OCI-LY7 (cell line): ENCODE results near the gene ACR.

Experiments
- EZH2phosphoT487 ChIP-seq: fragments of 200-600 bp; sonication (generic); IDR thresholded peaks from 2 replicates; pipeline ENCODE4 v1.6.1; 2018; ENCODE audit warnings: low read depth, borderline replicate concordance, mild to moderate bottlenecking, mixed run types, antibody characterized with exemption, low read length, moderate library complexity, mixed read lengths
- TF ChIP-seq, protein P1 (sequence below): fragments of 200-600 bp; sonication (generic); conservative IDR thresholded peaks from 2 replicates; pipeline ENCODE4 v1.5.1; 2014; ENCODE audit warnings: mild to moderate bottlenecking, antibody characterized with exemption, low read length, moderate library complexity, mixed read lengths

- TF ChIP-seq, protein P1, sequence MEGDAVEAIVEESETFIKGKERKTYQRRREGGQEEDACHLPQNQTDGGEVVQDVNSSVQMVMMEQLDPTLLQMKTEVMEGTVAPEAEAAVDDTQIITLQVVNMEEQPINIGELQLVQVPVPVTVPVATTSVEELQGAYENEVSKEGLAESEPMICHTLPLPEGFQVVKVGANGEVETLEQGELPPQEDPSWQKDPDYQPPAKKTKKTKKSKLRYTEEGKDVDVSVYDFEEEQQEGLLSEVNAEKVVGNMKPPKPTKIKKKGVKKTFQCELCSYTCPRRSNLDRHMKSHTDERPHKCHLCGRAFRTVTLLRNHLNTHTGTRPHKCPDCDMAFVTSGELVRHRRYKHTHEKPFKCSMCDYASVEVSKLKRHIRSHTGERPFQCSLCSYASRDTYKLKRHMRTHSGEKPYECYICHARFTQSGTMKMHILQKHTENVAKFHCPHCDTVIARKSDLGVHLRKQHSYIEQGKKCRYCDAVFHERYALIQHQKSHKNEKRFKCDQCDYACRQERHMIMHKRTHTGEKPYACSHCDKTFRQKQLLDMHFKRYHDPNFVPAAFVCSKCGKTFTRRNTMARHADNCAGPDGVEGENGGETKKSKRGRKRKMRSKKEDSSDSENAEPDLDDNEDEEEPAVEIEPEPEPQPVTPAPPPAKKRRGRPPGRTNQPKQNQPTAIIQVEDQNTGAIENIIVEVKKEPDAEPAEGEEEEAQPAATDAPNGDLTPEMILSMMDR: no peak
- no peak for TF ChIP-seq EZH2phosphoT487
These were observed 14.0 kb upstream of the ACR start for GRCh38 chr22:50723991-50724390.
